Right lobe of liver (tissue), 6 donors: ENCODE measurements around the gene LINC00237. TPM values are rescaled to one million over a fixed set of nuclear protein-coding genes. Genes with fewer than 3 reads are reported as not detected.

Experiments used
- ATAC-seq, 4 donors: fragments of 200-7000 bp; cut with Tn5 transposase; one replicate each; pipeline ENCODE4 v1.9.1; 2020; ENCODE audit warnings: mild to moderate bottlenecking in 4 of 4, moderate library complexity in 4 of 4
- DNase-seq, 3 donors: peaks; one replicate each; pipeline ENCODE4 v3.0.0-alpha.2; 2020
- H3K27ac ChIP-seq, 3 donors: fragments of 200-600 bp; one replicate each; pipeline ENCODE4 v1.8.0; 2022
- H3K27me3 ChIP-seq, 2 donors: fragments of 200-600 bp; one replicate each; pipeline ENCODE4 v1.8.0; 2022
- H3K36me3 ChIP-seq, 4 donors: fragments of 200-600 bp; sonication (generic) in 1 of 4; one replicate each; pipeline versions ENCODE4 v1.5.1 to v1.8.0; 2017 to 2022; ENCODE audit warnings: control low read depth in 1 of 4
- H3K4me1 ChIP-seq, 4 donors: fragments of 200-600 bp; sonication (generic) in 1 of 4; one replicate each; pipeline versions ENCODE4 v1.5.1 to v1.8.0; 2017 to 2022; ENCODE audit warnings: control low read depth in 1 of 4
- H3K4me3 ChIP-seq, 3 donors: fragments of 200-600 bp; one replicate each; pipeline ENCODE4 v1.8.0; 2022
- H3K9me3 ChIP-seq, 4 donors: fragments of 200-600 bp; sonication (generic) in 1 of 4; one replicate each; pipeline versions ENCODE4 v1.5.1 to v1.8.0; 2017 to 2022; ENCODE audit warnings: control low read depth in 1 of 4
- CTCF ChIP-seq, 4 donors: fragments of 200-600 bp in 3 of 4; fragments of 450-650 bp in 1 of 4; IDR thresholded peaks; one replicate each; pipeline versions ENCODE4 v1.5.1 to v1.8.0; 2016 to 2022; ENCODE audit warnings: antibody characterized with exemption in 4 of 4, mild to moderate bottlenecking in 2 of 4
- POLR2A ChIP-seq: fragments of 450-650 bp; IDR thresholded peaks from one replicate; pipeline ENCODE4 v1.6.1; 2017; ENCODE audit warnings: antibody characterized with exemption, mild to moderate bottlenecking
- WGBS: methylation state at CpG from one replicate; pipeline ENCODE4 v1.1.6; 2018; ENCODE audit warnings: low coverage, low lambda C conversion rate; ENCODE audit not compliant: insufficient coverage; ENCODE audit errors: missing lambda C conversion rate; 5-methylcytosine and 5-hydroxymethylcytosine counted together
- intact Hi-C, 2 donors: fragments of 100-400 bp; cut with DNase I; formaldehyde crosslinking; loops; one replicate each; pipeline versions ENCODE4 v1.11.2 to v1.14.1; 2022
- total RNA-seq, 6 experiments: library from RNA; depleted of rRNA in 2 of 6; stranded (reverse); fragments of >200 nt in 2 of 6; fragmentation: NEBNext Ultra II Directional in 3 of 6; extraction: Animal tissue kit (Norgen Biotek cat#: 25700) in 3 of 6; gene quantifications; one replicate each; pipeline versions ENCODE4 v1.1.0 to v1.2.4, GENCODE V29; 2016 to 2023
- donor health status: DM: no; HTN: yes; CAD: no.
- donor health status: DM: no; HTN: no; CAD: no.
- donor health status: DM: no; HTN: no; CAD: no.
- donor health status: DM: no; HTN: yes; CAD: no.
- donor health status: DM: no; HTN: yes; CAD: no.

The LINC00237 gene
- total RNA-seq, 6 experiments from 2014 or later = not detected

- no peak overlapping the region for H3K27ac ChIP-seq
- intact Hi-C loops = no loop called here
- H3K36me3 ChIP-seq = no peaks in the 10 kb centered on the region
- H3K4me1 ChIP-seq = peaks cover 0 to 5% (median 0%) of the 10 kb centered on the region in 4 donors
- ATAC-seq (no peak), DNase-seq (no peak)
- H3K4me3 ChIP-seq = no peak overlapping the region
- whole genome bisulfite sequencing = 87% methylated on average over 5 of the region's 5 CpGs
- no peaks in the 10 kb centered on the region for H3K27me3 ChIP-seq
- no peak for TF ChIP-seq CTCF (IDR thresholded peaks at IDR 0.05)
- TF ChIP-seq POLR2A = no peak
- H3K9me3 ChIP-seq = no peaks in the 10 kb centered on the region
Measured at GRCh38 chr20:21129861-21130260, 23.7 kb upstream of the LINC00237 start.

GRCh38 chr20:21127201-21127981 is 21.2 kb upstream of the LINC00237 start:
- Histone ChIP-seq H3K9me3 (no peaks in the 10 kb centered on the region), H3K4me1 (peaks cover 0 to 5% (median 0%) of the 10 kb centered on the region in 4 donors), H3K36me3 (no peaks in the 10 kb centered on the region), H3K4me3 (no peak overlapping the region), H3K27me3 (no peaks in the 10 kb centered on the region), H3K27ac (no peak overlapping the region)
- intact Hi-C loops = no loop called here
- DNase-seq = no peak
- 77% methylated on average over 5 of the region's 5 CpGs for WGBS
- TF ChIP-seq POLR2A (no peak), CTCF (IDR thresholded peaks at IDR 0.05) (no peak)
- no peak for ATAC-seq

GRCh38 chr20:21126581-21126870 is 20.4 kb upstream of the LINC00237 start:
- intact Hi-C loops = no loop called here
- no peaks in the 10 kb centered on the region for H3K36me3 ChIP-seq
- DNase-seq (no peak), ATAC-seq (no peak)
- peak overlapping the region; percentile 90 to 95 (median 92) for H3K4me3 ChIP-seq
- WGBS = 9% methylated on average over 8 of the region's 8 CpGs
- no peaks in the 10 kb centered on the region for H3K9me3 ChIP-seq
- TF ChIP-seq POLR2A (no peak), CTCF (IDR thresholded peaks at IDR 0.05) (no peak)
- H3K4me1 ChIP-seq = peaks cover 0 to 5% (median 0%) of the 10 kb centered on the region in 4 donors
- no peaks in the 10 kb centered on the region for H3K27me3 ChIP-seq
- peak overlapping the region in 1 of 3 donors; percentile 77 for H3K27ac ChIP-seq

- TF ChIP-seq CTCF (IDR thresholded peaks at IDR 0.05) (peak in 3 of 4 donors; percentile 16 to 51 (median 34)), POLR2A (peak; percentile 74)
- peaks cover 0 to 5% (median 0%) of the 10 kb centered on the region in 4 donors for H3K4me1 ChIP-seq
- H3K27me3 ChIP-seq = no peaks in the 10 kb centered on the region
- 0% methylated on average over 1 of the region's 66 CpGs for WGBS
- intact Hi-C loops = no loop called here
- H3K27ac ChIP-seq = peak within 1 kb of the TSS; percentile 63 to 77 (median 67)
- H3K9me3 ChIP-seq = no peaks in the 10 kb centered on the region
- H3K36me3 ChIP-seq = no peaks in the 10 kb centered on the region
- H3K4me3 ChIP-seq = peak within 1 kb of the TSS; percentile 90 to 95 (median 92)
- peak; percentile 99 for ATAC-seq
- peak; percentile 99 for DNase-seq
Measured at GRCh38 chr20:21125849-21126580, 19.9 kb upstream of the LINC00237 start, which contains the start of gene KIZ. Gene KIZ (plus strand): TSS chr20:21126082. CDS start chr20:21126116, 34 bp downstream.
